ENCODE data around the gene TRAF4. TPM values are rescaled to one million over a fixed set of nuclear protein-coding genes. Genes with fewer than 3 reads are reported as not detected.

TRAF4 gene
- polyA plus RNA-seq, 4 donors: 58.8 to 203 (median 128) TPM

DNA sequence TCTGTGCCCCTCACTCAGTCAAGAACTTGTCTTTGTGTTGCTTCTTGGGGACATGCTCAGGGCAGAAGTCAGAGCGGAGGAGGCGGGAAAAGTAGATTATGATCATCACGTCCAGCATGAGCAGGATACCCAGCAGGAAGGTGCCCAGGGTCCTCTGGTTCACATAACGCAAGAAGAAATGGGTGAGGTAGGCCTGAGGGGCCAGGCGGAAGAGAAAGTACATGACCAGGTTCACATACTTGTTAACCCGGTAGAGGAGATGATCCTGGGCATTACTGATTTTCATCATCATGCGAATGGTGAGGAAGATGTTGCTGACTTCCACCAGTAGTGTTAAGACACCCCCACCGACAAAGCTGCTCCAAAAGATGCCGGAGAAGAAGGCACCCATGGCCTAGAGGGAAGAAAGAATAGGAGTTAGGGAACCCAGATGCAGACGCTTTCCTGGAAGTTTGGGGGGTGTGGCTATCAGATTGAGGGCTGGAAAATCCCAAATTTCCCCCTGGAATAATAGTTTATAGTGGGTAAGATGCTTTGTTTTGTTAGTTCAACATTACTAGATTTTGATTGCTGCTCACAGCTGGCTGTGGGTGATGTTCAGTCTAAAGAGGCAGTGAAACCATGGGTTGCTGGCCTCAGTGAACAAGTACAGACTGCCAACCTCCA, 19.2 kb upstream of the TRAF4 start:
- peak overlapping the region in 1 of 3 donors; percentile 60 for H3K4me3 ChIP-seq (ENCODE audit: low read depth in 1 of 3, low read length in 3 of 3)
- DNase-seq: no peak
- H3K27me3 ChIP-seq (ENCODE audit: control insufficient read depth in 3 of 3, insufficient read depth in 3 of 3, low read length in 3 of 3): no peaks in the 10 kb centered on the region
- no peaks in the 10 kb centered on the region for H3K9me3 ChIP-seq (ENCODE audit: control insufficient read depth in 2 of 2, insufficient read depth in 1 of 2, low read depth in 1 of 2, low read length in 1 of 2)
- peak overlapping the region in 2 of 3 donors; percentile 67 to 99 for H3K27ac ChIP-seq (ENCODE audit: low read depth in 1 of 3, low read length in 2 of 3)
- peaks cover 0 to 37% (median 2%) of the 10 kb centered on the region in 3 donors for H3K4me1 ChIP-seq (ENCODE audit: control insufficient read depth in 3 of 3, insufficient read depth in 2 of 3, low read depth in 1 of 3, low read length in 2 of 3)
- no peak for FAIRE-seq
- 65 to 75% (median 74%) methylated on average over 10 of the region's 10 CpGs for WGBS, 3 donors
- peaks cover 5 to 43% (median 11%) of the 10 kb centered on the region in 3 donors for H3K36me3 ChIP-seq (ENCODE audit: control insufficient read depth in 3 of 3, insufficient read depth in 2 of 3, low read depth in 1 of 3, low read length in 3 of 3)

DNA sequence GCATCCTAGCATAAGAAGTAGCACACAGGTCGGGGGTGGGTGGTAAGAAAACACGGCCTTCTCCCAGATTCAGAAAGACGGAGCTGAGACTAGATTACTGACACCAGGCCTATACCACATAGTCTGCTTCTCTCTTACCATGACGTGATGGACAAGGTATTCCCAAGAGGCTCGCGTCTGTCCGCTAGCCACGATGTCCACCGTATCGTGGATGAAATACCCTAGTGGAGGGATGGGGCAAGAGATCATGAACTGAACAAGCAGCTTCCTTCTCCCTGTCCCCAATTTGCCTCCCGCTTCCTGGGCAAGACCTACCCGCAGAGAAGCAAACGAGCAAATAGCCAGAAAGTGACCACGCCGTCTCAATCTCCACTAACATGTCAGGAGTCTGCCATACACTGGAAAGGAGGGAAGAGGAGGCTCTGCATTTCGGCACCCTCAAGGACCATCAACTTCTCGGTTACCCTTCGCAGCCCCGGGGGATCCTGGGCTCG, 18.6 kb upstream of the TRAF4 start:
- DNase-seq: peak; percentile 29 to 50
- Histone ChIP-seq H3K9me3 (ENCODE audit: control insufficient read depth in 2 of 2, insufficient read depth in 1 of 2, low read depth in 1 of 2, low read length in 1 of 2) (no peaks in the 10 kb centered on the region), H3K36me3 (ENCODE audit: control insufficient read depth in 3 of 3, insufficient read depth in 2 of 3, low read depth in 1 of 3, low read length in 3 of 3) (peaks cover 5 to 43% (median 11%) of the 10 kb centered on the region in 3 donors), H3K27ac (ENCODE audit: low read depth in 1 of 3, low read length in 2 of 3) (peak overlapping the region; percentile 67 to 99 (median 73)), H3K27me3 (ENCODE audit: control insufficient read depth in 3 of 3, insufficient read depth in 3 of 3, low read length in 3 of 3) (no peaks in the 10 kb centered on the region), H3K4me1 (ENCODE audit: control insufficient read depth in 3 of 3, insufficient read depth in 2 of 3, low read depth in 1 of 3, low read length in 2 of 3) (peaks cover 0 to 37% (median 2%) of the 10 kb centered on the region in 3 donors), H3K4me3 (ENCODE audit: low read depth in 1 of 3, low read length in 3 of 3) (peak overlapping the region in 2 of 3 donors; percentile 52 to 60)
- 12 to 19% (median 12%) methylated on average over 20 of the region's 20 CpGs for WGBS, 3 donors
- no peak for FAIRE-seq

DNA sequence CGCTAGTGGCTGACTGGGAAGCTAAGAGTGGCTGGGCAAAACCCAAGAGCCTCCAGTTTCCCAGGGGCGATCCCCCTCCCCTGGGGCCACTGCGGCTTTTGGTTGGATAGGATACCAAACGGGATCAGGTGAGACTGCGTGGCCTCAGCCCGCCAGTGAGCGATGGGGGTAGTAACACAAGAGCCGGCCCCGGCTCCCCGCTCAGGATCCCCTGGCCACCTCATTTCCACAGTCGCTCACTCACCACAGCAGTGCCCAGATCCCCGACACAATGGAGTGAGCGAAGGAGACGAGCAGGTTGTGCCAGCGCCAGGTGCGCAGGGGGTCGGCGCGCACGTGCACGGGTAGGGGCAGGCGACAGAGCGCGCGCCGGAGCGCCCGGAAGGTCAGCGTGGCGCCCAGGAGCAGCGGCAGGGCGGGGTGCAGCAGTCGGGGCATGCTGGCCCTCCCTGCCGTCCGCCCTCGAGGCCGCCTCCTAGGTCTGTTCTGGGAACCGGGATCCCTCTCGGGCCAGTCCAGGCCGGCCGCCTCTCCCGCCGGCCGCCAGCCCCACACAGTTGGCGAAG, 18.1 kb upstream of the TRAF4 start:
- H3K4me3 ChIP-seq (ENCODE audit: low read depth in 1 of 3, low read length in 3 of 3): peak overlapping the region; percentile 38 to 60 (median 52)
- H3K9me3 ChIP-seq (ENCODE audit: control insufficient read depth in 2 of 2, insufficient read depth in 1 of 2, low read depth in 1 of 2, low read length in 1 of 2): no peaks in the 10 kb centered on the region
- peaks cover 0 to 37% (median 2%) of the 10 kb centered on the region in 3 donors for H3K4me1 ChIP-seq (ENCODE audit: control insufficient read depth in 3 of 3, insufficient read depth in 2 of 3, low read depth in 1 of 3, low read length in 2 of 3)
- 1% methylated on average over 34 to 45 of the region's 45 CpGs for WGBS, 3 donors
- FAIRE-seq: no peak
- H3K27ac ChIP-seq (ENCODE audit: low read depth in 1 of 3, low read length in 2 of 3): peak overlapping the region; percentile 67 to 99 (median 73)
- peak; percentile 64 to 86 for DNase-seq
- H3K36me3 ChIP-seq (ENCODE audit: control insufficient read depth in 3 of 3, insufficient read depth in 2 of 3, low read depth in 1 of 3, low read length in 3 of 3): peaks cover 5 to 39% (median 11%) of the 10 kb centered on the region in 3 donors
- H3K27me3 ChIP-seq (ENCODE audit: control insufficient read depth in 3 of 3, insufficient read depth in 3 of 3, low read length in 3 of 3): no peaks in the 10 kb centered on the region

DNA sequence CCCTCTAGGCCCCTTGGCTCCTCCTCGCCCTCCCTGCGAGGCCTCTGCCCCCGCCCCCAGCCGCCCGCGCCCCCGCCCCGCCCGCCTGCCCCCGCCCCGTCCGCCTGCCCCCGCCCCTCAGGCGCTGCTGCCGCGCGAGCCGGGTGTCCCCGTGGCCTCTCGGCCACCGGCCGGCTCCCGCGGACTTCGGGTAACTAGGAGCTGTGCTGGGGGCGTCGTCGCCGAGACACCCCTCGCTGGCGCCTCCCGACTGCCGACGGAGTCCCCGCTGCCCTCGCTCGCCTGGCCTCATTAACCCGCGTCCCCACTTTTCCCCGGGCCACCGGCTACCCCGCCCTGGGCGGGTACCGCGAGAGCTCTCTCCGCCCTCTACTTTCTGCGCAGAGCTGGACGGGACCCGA, 17.6 kb upstream of the TRAF4 start, which contains the start of gene TLCD1:
Gene TLCD1, minus strand, starts transcription at position 8 of the 401 bp plus-strand sequence. CDS start 136 bp downstream, outside the sequence.
- Histone ChIP-seq H3K4me1 (ENCODE audit: control insufficient read depth in 3 of 3, insufficient read depth in 2 of 3, low read depth in 1 of 3, low read length in 2 of 3) (peaks cover 0 to 32% (median 2%) of the 10 kb centered on the region in 3 donors), H3K36me3 (ENCODE audit: control insufficient read depth in 3 of 3, insufficient read depth in 2 of 3, low read depth in 1 of 3, low read length in 3 of 3) (peaks cover 5 to 34% (median 8%) of the 10 kb centered on the region in 3 donors), H3K27me3 (ENCODE audit: control insufficient read depth in 3 of 3, insufficient read depth in 3 of 3, low read length in 3 of 3) (no peaks in the 10 kb centered on the region), H3K4me3 (ENCODE audit: low read depth in 1 of 3, low read length in 3 of 3) (peak within 1 kb of the TSS; percentile 38 to 60 (median 52)), H3K9me3 (ENCODE audit: control insufficient read depth in 2 of 2, insufficient read depth in 1 of 2, low read depth in 1 of 2, low read length in 1 of 2) (no peaks in the 10 kb centered on the region), H3K27ac (ENCODE audit: low read depth in 1 of 3, low read length in 2 of 3) (peak within 1 kb of the TSS; percentile 72 to 99 (median 79))
- DNase-seq (peak; percentile 74 to 94), FAIRE-seq (no peak)
- WGBS, 3 donors: 0 to 1% (median 0%) methylated on average over 9 to 49 of the region's 49 CpGs

DNA sequence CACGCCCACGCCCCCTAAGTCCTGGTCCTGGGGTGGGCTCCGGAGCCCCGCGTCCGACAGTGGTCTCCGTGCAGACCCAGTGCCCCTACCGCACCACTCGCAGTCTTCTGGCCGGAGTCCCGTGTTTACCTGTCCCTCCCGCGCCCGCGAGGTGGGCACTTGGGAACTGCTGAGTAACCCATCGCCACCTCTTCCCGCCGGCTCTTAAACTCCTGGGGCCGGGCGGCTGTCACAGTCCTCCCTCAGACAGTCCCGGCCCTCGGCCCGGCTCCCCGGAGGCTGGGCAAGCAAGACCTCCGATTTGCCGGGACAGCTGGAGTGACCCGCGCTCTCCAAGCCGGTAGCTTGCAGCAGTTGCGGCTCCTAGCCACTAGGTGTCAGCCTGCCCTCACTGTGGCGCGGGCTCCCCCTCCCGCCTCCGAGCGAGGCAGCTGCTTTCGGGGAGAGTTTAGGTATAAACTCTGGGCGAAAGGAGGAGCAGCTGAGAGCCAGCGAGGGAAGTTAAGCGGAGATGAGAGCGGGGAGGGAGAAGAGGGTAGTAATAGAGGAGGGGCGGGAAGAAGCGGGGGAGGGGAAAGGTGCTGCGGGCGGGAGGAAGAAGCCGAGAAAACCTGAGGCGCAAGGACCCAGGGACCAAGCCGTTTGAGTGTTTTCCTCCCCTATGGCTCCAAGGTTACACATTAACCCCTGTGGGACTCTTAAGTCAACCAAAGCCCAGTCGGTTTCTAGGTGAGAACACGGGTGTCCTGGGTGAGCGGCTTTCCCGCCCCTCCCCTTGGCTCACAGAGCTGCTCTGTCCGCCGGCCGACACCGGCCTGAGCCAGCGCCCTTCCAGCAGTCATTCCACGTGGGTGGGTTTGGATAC, 17.0 kb upstream of the TRAF4 start:
- Histone ChIP-seq H3K36me3 (ENCODE audit: control insufficient read depth in 3 of 3, insufficient read depth in 2 of 3, low read depth in 1 of 3, low read length in 3 of 3) (peaks cover 5 to 30% (median 8%) of the 10 kb centered on the region in 3 donors), H3K27me3 (ENCODE audit: control insufficient read depth in 3 of 3, insufficient read depth in 3 of 3, low read length in 3 of 3) (no peaks in the 10 kb centered on the region), H3K4me1 (ENCODE audit: control insufficient read depth in 3 of 3, insufficient read depth in 2 of 3, low read depth in 1 of 3, low read length in 2 of 3) (peaks cover 0 to 27% (median 0%) of the 10 kb centered on the region in 3 donors), H3K4me3 (ENCODE audit: low read depth in 1 of 3, low read length in 3 of 3) (peak overlapping the region; percentile 38 to 60 (median 52)), H3K9me3 (ENCODE audit: control insufficient read depth in 2 of 2, insufficient read depth in 1 of 2, low read depth in 1 of 2, low read length in 1 of 2) (no peaks in the 10 kb centered on the region), H3K27ac (ENCODE audit: low read depth in 1 of 3, low read length in 2 of 3) (peak overlapping the region; percentile 72 to 99 (median 79))
- DNase-seq (peak; percentile 94 to 97), FAIRE-seq (no peak)
- 0% methylated on average over 53 to 57 of the region's 57 CpGs for WGBS, 3 donors

DNA sequence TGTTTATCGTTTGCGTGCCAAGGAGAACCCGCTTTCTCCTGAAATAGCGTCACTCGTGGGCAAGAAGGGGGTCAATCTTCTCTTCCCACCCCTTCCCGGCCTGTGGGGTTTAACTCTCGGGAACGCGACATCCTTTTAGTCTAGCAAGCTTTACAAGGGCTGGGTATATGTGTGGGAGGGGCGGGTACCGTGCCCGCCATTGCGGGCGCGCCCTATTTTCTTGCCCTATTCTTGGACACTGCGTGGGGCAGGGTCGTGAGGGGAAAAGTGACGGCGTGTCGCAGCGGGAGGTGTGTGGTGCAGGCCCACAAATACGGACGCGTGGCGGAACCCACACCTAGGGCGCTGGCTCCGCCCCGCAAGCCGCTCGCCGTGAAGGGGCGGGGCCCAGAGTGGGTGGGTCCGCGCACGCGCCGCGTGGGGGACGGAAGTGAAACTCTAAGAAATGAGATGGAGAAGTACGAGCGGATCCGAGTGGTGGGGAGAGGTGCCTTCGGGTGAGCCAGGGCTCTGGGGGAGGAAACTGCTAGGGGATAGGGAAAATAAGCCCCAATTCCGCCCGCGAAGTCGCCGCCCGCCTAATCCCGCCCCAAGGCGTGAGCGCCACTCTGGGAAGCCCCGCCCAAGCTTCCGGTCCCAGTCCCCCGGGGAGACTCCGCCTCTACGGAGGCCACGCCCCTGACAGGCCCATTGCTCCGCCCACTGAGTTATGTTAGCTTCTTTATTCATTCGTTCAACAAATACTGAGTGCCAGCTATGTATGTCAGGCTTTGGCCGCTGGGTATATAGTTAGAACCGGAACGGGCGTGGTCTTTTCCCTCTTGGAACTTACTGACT, 15.2 kb upstream of the TRAF4 start, which contains the start of gene NEK8:
Gene NEK8, plus strand, starts transcription at position 425 of the 837 bp plus-strand sequence. Its CDS starts 26 bp downstream, at position 451.
- peak; percentile 98 for DNase-seq
- no peak for FAIRE-seq
- no peaks in the 10 kb centered on the region for H3K9me3 ChIP-seq (ENCODE audit: control insufficient read depth in 2 of 2, insufficient read depth in 1 of 2, low read depth in 1 of 2, low read length in 1 of 2)
- H3K36me3 ChIP-seq (ENCODE audit: control insufficient read depth in 3 of 3, insufficient read depth in 2 of 3, low read depth in 1 of 3, low read length in 3 of 3): peaks cover 1 to 14% (median 2%) of the 10 kb centered on the region in 3 donors
- H3K27ac ChIP-seq (ENCODE audit: low read depth in 1 of 3, low read length in 2 of 3): peak within 1 kb of the TSS; percentile 85 to 99 (median 99)
- 0% methylated on average over 56 to 64 of the region's 64 CpGs for WGBS, 3 donors
- peak within 1 kb of the TSS; percentile 41 to 65 (median 60) for H3K4me3 ChIP-seq (ENCODE audit: low read depth in 1 of 3, low read length in 3 of 3)
- no peaks in the 10 kb centered on the region for H3K27me3 ChIP-seq (ENCODE audit: control insufficient read depth in 3 of 3, insufficient read depth in 3 of 3, low read length in 3 of 3)
- peaks cover 0 to 16% (median 0%) of the 10 kb centered on the region in 3 donors for H3K4me1 ChIP-seq (ENCODE audit: control insufficient read depth in 3 of 3, insufficient read depth in 2 of 3, low read depth in 1 of 3, low read length in 2 of 3)

DNA sequence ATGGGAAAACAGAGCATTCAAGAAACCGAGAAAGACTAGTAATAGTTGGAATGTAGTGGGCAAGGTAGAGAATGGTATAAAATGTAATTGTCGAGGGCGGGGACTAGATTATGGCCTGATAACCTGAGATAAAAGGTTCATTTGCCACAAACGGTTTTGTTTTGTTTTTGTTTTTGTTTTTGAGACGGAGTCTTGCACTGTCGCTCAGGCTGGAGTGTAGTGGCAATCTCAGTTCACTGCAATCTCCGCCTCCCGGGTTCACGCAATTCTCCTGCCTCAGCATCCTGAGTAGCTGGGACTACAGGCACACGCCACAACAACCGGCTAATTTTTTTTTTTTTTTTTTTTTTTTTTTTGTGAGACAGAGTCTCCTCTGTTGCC, 13.9 kb upstream of the TRAF4 start:
- no peak for DNase-seq
- FAIRE-seq: no peak
- Histone ChIP-seq H3K36me3 (ENCODE audit: control insufficient read depth in 3 of 3, insufficient read depth in 2 of 3, low read depth in 1 of 3, low read length in 3 of 3) (peaks cover 0 to 14% (median 0%) of the 10 kb centered on the region in 3 donors), H3K4me1 (ENCODE audit: control insufficient read depth in 3 of 3, insufficient read depth in 2 of 3, low read depth in 1 of 3, low read length in 2 of 3) (peaks cover 0 to 15% (median 0%) of the 10 kb centered on the region in 3 donors), H3K9me3 (ENCODE audit: control insufficient read depth in 2 of 2, insufficient read depth in 1 of 2, low read depth in 1 of 2, low read length in 1 of 2) (no peaks in the 10 kb centered on the region), H3K4me3 (ENCODE audit: low read depth in 1 of 3, low read length in 3 of 3) (no peak overlapping the region), H3K27ac (ENCODE audit: low read depth in 1 of 3, low read length in 2 of 3) (peak overlapping the region in 1 of 3 donors; percentile 2), H3K27me3 (ENCODE audit: control insufficient read depth in 3 of 3, insufficient read depth in 3 of 3, low read length in 3 of 3) (no peaks in the 10 kb centered on the region)
- WGBS, 3 donors: 62 to 75% (median 69%) methylated on average over 11 of the region's 11 CpGs
